Pancreas (tissue), 10 donors: ENCODE results near the gene C1QTNF8. TPM values are rescaled to one million over a fixed set of nuclear protein-coding genes. Genes with fewer than 3 reads are reported as not detected.

Experiments
- ATAC-seq, 4 donors: fragments of 200-7000 bp; cut with Tn5 transposase; one replicate each; pipeline versions ENCODE4 v1.8.0 to v1.9.1; 2020; ENCODE audit warnings: mild to moderate bottlenecking in 4 of 4, moderate library complexity in 4 of 4
- DNase-seq, 6 donors: peaks; one replicate each; pipeline ENCODE4 v3.0.0-alpha.2; 2020
- FAIRE-seq: peaks from 2 replicates; lab custom pipeline; 2012; peaks lifted over from hg19 to GRCh38; lab: Jason Lieb, UNC
- H3K27ac ChIP-seq, 4 donors: fragments of 200-600 bp; sonication (generic); 1 replicate in 3 of 4; 2 replicates in 1 of 4; pipeline versions ENCODE4 v1.5.0 to v1.8.0; 2020
- H3K27me3 ChIP-seq, 4 donors: fragments of 200-600 bp; one replicate each; pipeline ENCODE4 v1.8.0; 2021
- H3K36me3 ChIP-seq, 3 donors: fragments of 200-600 bp; sonication (generic) in 1 of 3; one replicate each; pipeline versions ENCODE4 v1.5.0 to v1.8.0; 2020 to 2021
- H3K4me1 ChIP-seq, 3 donors: fragments of 200-600 bp; one replicate each; pipeline ENCODE4 v1.8.0; 2021
- H3K4me3 ChIP-seq, 4 donors: fragments of 200-600 bp; sonication (generic) in 2 of 4; one replicate each; pipeline versions ENCODE4 v1.5.0 to v1.8.0; 2020 to 2021
- H3K9me3 ChIP-seq, 4 donors: fragments of 200-600 bp; one replicate each; pipeline ENCODE4 v1.8.0; 2021
- CTCF ChIP-seq, 4 donors: fragments of 200-600 bp; sonication (generic) in 3 of 4; IDR thresholded peaks; one replicate each; pipeline versions ENCODE4 v1.5.0 to v1.8.0; 2021; ENCODE audit warnings: antibody characterized with exemption in 4 of 4
- WGBS, 2 donors: extraction: QIAGEN DNeasy Blood & Tissue Kit; methylation state at CpG; one replicate each; pipeline ENCODE4 v1.1.7; 2013; 5-methylcytosine and 5-hydroxymethylcytosine counted together
- intact Hi-C, 3 donors: fragments of 100-400 bp; cut with DNase I; formaldehyde crosslinking; loops; one replicate each; pipeline versions ENCODE4 v1.11.1 to v1.14.2; 2022
- polyA plus RNA-seq, 2 donors: library from polyadenylated mRNA; stranded (reverse); fragments of 200-250 nt; gene quantifications; one replicate each; pipeline ENCODE4 v1.2.3, GENCODE V29; 2013
- total RNA-seq, 6 donors: library from RNA; stranded (reverse); fragmentation: NEBNext Ultra II Directional in 4 of 6; extraction: Animal tissue kit (Norgen Biotek cat#: 25700) in 4 of 6; gene quantifications; one replicate each; pipeline versions ENCODE4 v1.2.1 to v1.2.4, GENCODE V29; 2021 to 2023
- donor health status: healthy with polysubstance abuse.
- donor health status: DM: no; HTN: no; CAD: no; lungs with moderate emphysema.
- donor health status: DM: no; HTN: no; CAD: no.
- donor health status: control.
- donor health status: control.
- donor health status: Bipolar disorder and iron deficiency.
- donor health status: DM: yes; HTN: yes; CAD: no.
- donor health status: DM: no; HTN: no; CAD: no.
- donor health status: DM: no; HTN: no; CAD: no.
- donor health status: DM: yes; HTN: yes; CAD: no.

C1QTNF8 gene
- total and polyA plus RNA-seq, 8 donors, result 0.23 TPM; not detected in 7

DNA sequence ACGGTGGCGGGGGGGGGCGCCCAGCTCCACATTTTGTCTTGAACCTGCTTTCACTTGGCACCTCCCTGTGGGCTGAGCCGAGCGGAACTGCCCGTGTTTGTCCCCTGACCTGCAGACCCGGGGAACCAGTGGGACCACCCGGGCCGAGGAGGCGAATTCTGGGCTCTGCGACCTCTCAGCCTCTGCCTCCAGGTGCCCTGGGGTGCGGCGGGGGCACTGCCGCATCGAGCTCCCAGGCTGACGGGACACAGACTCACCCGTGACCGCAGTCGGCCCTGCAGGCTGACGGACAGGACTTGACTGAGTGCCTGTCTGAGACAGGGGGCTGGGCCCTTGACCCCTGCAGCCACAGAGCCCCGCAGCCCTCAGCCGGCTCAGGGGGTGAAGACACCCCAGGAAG is 11.1 kb upstream of the C1QTNF8 start:
- Histone ChIP-seq H3K27me3 (peaks cover 0 to 19% (median 0%) of the 10 kb centered on the region in 4 donors), H3K4me1 (no peaks in the 10 kb centered on the region), H3K36me3 (no peaks in the 10 kb centered on the region), H3K9me3 (no peaks in the 10 kb centered on the region), H3K4me3 (no peak overlapping the region), H3K27ac (no peak overlapping the region)
- FAIRE-seq (no peak), ATAC-seq (no peak), DNase-seq (no peak)
- intact Hi-C loops, result loop anchor here in 1 of 3 donors (2.0 kb wide), 1 partner anchor 90 kb away; no protein-coding TSS in a partner anchor
- WGBS, 2 donors, result 36 to 53% methylated on average over 20 to 22 of the region's 22 CpGs
- TF ChIP-seq CTCF (IDR thresholded peaks at IDR 0.05), result no peak

DNA sequence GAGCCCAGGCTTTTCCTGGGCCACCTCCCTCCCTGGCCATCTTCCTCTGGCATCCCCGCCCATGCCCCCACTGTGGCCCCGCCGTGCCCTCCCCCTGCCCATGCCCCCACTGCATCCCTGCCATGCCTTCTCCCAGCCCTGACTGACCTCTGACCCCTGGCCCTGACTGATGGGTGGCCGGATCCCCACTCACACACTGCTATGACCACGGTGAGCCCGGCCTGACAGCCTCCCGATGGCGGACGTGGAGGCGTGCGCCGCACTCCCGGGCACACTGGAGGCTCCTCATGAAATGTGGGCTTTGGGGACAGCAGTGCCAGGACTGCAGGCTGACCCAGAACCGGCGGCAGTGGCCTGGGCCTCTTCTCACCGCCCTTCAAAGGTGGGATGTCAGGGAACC is 10.6 kb upstream of the C1QTNF8 start:
- 48 to 68% methylated on average over 16 of the region's 16 CpGs for WGBS, 2 donors
- H3K9me3 ChIP-seq, result no peaks in the 10 kb centered on the region
- no peaks in the 10 kb centered on the region for H3K36me3 ChIP-seq
- no peak for ATAC-seq
- no peak for DNase-seq
- no peak for FAIRE-seq
- no peak overlapping the region for H3K4me3 ChIP-seq
- no peaks in the 10 kb centered on the region for H3K4me1 ChIP-seq
- no peak overlapping the region for H3K27ac ChIP-seq
- intact Hi-C loops, result loop anchor here in 2 of 3 donors (1.0 to 2.0 kb wide), 2 partner anchors 88 to 90 kb away; no protein-coding TSS in a partner anchor
- peaks cover 0 to 19% (median 0%) of the 10 kb centered on the region in 4 donors for H3K27me3 ChIP-seq
- no peak for TF ChIP-seq CTCF (IDR thresholded peaks at IDR 0.05)

GRCh38 chr16:1105888-1106620 is 10.0 kb upstream of the C1QTNF8 start:
- FAIRE-seq, result no peak
- H3K27ac ChIP-seq, result no peak overlapping the region

DNA sequence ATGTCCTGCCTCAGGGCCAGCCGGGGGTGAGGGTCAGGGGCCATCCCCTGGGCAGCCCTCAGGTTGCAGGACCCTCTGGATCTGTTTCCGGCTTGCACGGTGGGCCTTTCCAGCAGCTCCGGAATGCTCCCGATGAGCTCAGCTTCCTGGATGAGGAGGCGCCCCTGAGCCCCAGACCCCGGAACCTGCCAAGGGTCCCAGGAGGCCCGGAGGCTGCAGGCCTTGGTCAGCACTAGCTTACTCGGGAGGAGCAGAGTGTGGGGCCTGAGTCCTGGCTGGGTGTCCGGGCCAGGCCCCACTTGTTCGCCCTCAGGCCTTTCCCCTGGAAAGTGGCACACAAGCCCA is 7.6 kb upstream of the C1QTNF8 start:
- no peak for TF ChIP-seq CTCF (IDR thresholded peaks at IDR 0.05)
- H3K36me3 ChIP-seq, result no peaks in the 10 kb centered on the region
- ATAC-seq, result no peak
- H3K27ac ChIP-seq, result no peak overlapping the region
- intact Hi-C loops, result no loop called here
- peaks cover 0 to 19% (median 0%) of the 10 kb centered on the region in 4 donors for H3K27me3 ChIP-seq
- 35 to 46% methylated on average over 11 of the region's 11 CpGs for WGBS, 2 donors
- no peak for DNase-seq
- no peak overlapping the region for H3K4me3 ChIP-seq
- no peaks in the 10 kb centered on the region for H3K9me3 ChIP-seq
- no peak for FAIRE-seq
- no peaks in the 10 kb centered on the region for H3K4me1 ChIP-seq

More at GRCh38 chr16:1105888-1106620, 10.0 kb upstream of the C1QTNF8 start:
- H3K27me3 ChIP-seq, result peaks cover 0 to 19% (median 0%) of the 10 kb centered on the region in 4 donors
- DNase-seq, result peak; percentile 64 to 94 (median 84)
- H3K36me3 ChIP-seq, result no peaks in the 10 kb centered on the region
- intact Hi-C loops, result loop anchor here in 2 of 3 donors (1.0 to 2.0 kb wide), 2 partner anchors 88 to 91 kb away; no protein-coding TSS in a partner anchor
- ATAC-seq, result peak; percentile 79 to 91 (median 88)
- H3K4me3 ChIP-seq, result no peak overlapping the region
- peak; percentile 79 to 88 (median 87) for TF ChIP-seq CTCF (IDR thresholded peaks at IDR 0.05)
- H3K9me3 ChIP-seq, result no peaks in the 10 kb centered on the region
- no peaks in the 10 kb centered on the region for H3K4me1 ChIP-seq
- 19 to 28% methylated on average over 22 to 26 of the region's 26 CpGs for WGBS, 2 donors
